Loucy (cell line): Measurements from ENCODE around the gene TMC5.

Experiments used
- H2AFZ ChIP-seq: fragments of 200-600 bp; sonication (generic); 2 replicates; pipeline ENCODE4 v1.6.0; 2016; ENCODE audit warnings: antibody characterized with exemption, mild to moderate bottlenecking, low read length, moderate library complexity
- H3F3A ChIP-seq: fragments of 200-600 bp; 2 replicates; pipeline ENCODE4 v1.6.0; 2016; ENCODE audit warnings: antibody characterized with exemption, low read depth, mild to moderate bottlenecking
- H3K27me3 ChIP-seq: fragments of 200-600 bp; sonication (generic); 2 replicates; pipeline ENCODE4 v1.6.1; 2014; ENCODE audit warnings: low read length, mild to moderate bottlenecking; ENCODE audit not compliant: insufficient read depth, poor library complexity, severe bottlenecking
- H3K36me3 ChIP-seq: fragments of 200-600 bp; sonication (generic); 2 replicates; pipeline ENCODE4 v1.6.1; 2016; ENCODE audit warnings: low read length; ENCODE audit not compliant: insufficient read depth
- H3K4me1 ChIP-seq: fragments of 200-600 bp; sonication (generic); 2 replicates; pipeline ENCODE4 v1.5.1; 2014; ENCODE audit warnings: low read length, mild to moderate bottlenecking; ENCODE audit not compliant: insufficient read depth, poor library complexity, severe bottlenecking
- H3K4me2 ChIP-seq: fragments of 200-600 bp; sonication (generic); 2 replicates; pipeline ENCODE4 v1.6.0; 2014; ENCODE audit warnings: antibody characterized with exemption, low read length, low read depth, mild to moderate bottlenecking; ENCODE audit not compliant: poor library complexity, severe bottlenecking
- H3K4me3 ChIP-seq: fragments of 200-600 bp; sonication (generic); 2 replicates; pipeline ENCODE4 v1.5.1; 2014; ENCODE audit warnings: low read length, mild to moderate bottlenecking, mixed read lengths; ENCODE audit not compliant: poor library complexity, severe bottlenecking
- H3K79me2 ChIP-seq: fragments of 200-600 bp; sonication (generic); 2 replicates; pipeline ENCODE4 v1.6.1; 2014; ENCODE audit warnings: low read length; ENCODE audit not compliant: insufficient read depth
- H3K9ac ChIP-seq: fragments of 200-600 bp; sonication (generic); 2 replicates; pipeline ENCODE4 v1.6.0; 2014; ENCODE audit warnings: mild to moderate bottlenecking, low read depth, low read length, moderate library complexity; ENCODE audit not compliant: poor library complexity, severe bottlenecking
- H3K9me2 ChIP-seq: fragments of 200-600 bp; sonication (generic); replicated peaks from 2 replicates; pipeline ENCODE4 v1.6.1; 2016; ENCODE audit warnings: low read depth, low read length, mixed read lengths
- H3K9me3 ChIP-seq: fragments of 200-600 bp; sonication (generic); 2 replicates; pipeline ENCODE4 v1.6.1; 2014; ENCODE audit warnings: mild to moderate bottlenecking, antibody characterized with exemption, low read length, low read depth; ENCODE audit not compliant: insufficient read depth
- H4K20me1 ChIP-seq: fragments of 200-600 bp; sonication (generic); 2 replicates; pipeline ENCODE4 v1.6.0; 2014; ENCODE audit warnings: antibody characterized with exemption, low read length, mild to moderate bottlenecking; ENCODE audit not compliant: insufficient read depth, poor library complexity, severe bottlenecking
- EZH2phosphoT487 ChIP-seq: fragments of 200-600 bp; IDR thresholded peaks from 2 replicates; pipeline ENCODE4 v1.6.1; 2018; ENCODE audit warnings: antibody characterized with exemption, mild to moderate bottlenecking, moderate library complexity, borderline replicate concordance
- TF ChIP-seq, protein P1 (sequence below): fragments of 200-600 bp; sonication (generic); conservative IDR thresholded peaks from 2 replicates; pipeline ENCODE4 v1.5.1; 2014; ENCODE audit warnings: mild to moderate bottlenecking, antibody characterized with exemption, low read length

Gene TMC5

DNA sequence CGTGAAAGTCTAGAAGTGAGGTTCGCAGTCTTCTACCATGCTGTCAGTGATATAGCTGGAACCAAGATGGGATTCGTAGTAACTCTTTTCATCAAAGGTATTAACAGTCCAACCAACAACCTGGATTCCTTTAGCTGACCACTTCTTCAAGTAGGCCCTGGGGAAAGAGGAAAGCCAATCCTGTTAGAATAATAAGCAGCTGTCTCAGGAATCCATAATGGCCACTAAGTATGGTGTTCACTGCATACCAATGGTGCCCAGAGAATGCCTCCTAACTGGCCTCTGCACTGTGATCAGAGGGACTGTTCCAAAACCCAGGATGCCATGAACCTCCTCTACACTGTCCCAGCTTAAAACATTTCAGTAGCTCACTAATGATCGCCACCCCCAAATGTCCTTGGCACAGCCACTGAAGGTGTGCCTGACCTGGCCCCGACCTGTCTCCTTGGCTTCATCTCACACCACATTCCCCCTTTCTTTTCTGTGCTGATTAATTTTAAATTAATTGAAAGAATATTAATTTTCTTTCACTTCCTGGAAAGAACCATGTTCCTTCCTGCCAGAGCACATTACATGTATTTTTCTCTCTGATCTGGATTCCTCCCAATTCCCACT, 85.9 kb downstream of the TMC5 start:
- H3K79me2 ChIP-seq, result no peaks in the 10 kb centered on the region
- no peaks in the 10 kb centered on the region for H3K4me1 ChIP-seq
- no peak for TF ChIP-seq EZH2phosphoT487
- no peak overlapping the region for H3K9ac ChIP-seq
- no peaks in the 10 kb centered on the region for H4K20me1 ChIP-seq
- no peaks in the 10 kb centered on the region for H3F3A ChIP-seq
- no peak overlapping the region for H3K4me3 ChIP-seq
- no peak overlapping the region for H3K4me2 ChIP-seq
- no peaks in the 10 kb centered on the region for H3K27me3 ChIP-seq
- peaks cover 78% of the 10 kb centered on the region; the same call in 1 of the 2 replicates for H3K36me3 ChIP-seq
- no peaks in the 10 kb centered on the region for H3K9me2 ChIP-seq
- no peaks in the 10 kb centered on the region for H3K9me3 ChIP-seq
- no peak overlapping the region for H2AFZ ChIP-seq

DNA sequence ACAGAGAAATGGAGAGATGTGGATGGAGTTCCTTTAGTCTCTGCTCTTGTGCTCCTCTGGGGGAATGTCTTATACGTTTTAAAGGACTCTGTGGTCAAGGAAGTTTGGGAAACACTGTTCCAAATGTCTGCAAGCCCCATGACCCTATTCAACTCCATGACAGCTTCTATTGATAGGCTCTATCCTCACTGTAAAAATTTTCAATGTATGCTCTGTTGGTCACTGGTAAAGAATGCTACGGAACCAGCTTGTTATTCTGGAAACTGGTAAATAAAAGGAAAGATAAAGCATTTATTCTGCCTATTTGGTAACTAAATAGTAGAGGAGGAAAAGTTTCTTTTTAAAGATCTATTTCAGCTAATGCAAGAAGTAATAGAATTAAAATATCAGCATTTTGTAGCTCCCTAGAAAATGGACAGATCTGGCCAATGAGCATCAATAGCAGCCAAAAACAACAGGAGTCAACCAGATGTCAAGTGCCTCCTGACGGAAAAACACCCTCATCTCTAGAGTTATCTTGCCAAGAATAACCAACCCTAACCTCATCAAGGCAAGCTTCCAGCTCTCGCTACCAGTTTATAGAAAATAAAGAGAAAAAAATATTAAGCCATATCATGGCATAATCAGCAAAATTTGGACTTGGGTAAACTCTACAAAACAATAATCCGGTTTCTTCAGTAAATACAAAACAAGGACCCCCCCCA, 88.1 kb downstream of the TMC5 start:
- no peaks in the 10 kb centered on the region for H3K4me1 ChIP-seq
- peaks cover 79% of the 10 kb centered on the region; the same call in 1 of the 2 replicates for H3K36me3 ChIP-seq
- no peaks in the 10 kb centered on the region for H3K79me2 ChIP-seq
- no peaks in the 10 kb centered on the region for H3K9me3 ChIP-seq
- H3K9ac ChIP-seq, result no peak overlapping the region
- TF ChIP-seq, protein P1, sequence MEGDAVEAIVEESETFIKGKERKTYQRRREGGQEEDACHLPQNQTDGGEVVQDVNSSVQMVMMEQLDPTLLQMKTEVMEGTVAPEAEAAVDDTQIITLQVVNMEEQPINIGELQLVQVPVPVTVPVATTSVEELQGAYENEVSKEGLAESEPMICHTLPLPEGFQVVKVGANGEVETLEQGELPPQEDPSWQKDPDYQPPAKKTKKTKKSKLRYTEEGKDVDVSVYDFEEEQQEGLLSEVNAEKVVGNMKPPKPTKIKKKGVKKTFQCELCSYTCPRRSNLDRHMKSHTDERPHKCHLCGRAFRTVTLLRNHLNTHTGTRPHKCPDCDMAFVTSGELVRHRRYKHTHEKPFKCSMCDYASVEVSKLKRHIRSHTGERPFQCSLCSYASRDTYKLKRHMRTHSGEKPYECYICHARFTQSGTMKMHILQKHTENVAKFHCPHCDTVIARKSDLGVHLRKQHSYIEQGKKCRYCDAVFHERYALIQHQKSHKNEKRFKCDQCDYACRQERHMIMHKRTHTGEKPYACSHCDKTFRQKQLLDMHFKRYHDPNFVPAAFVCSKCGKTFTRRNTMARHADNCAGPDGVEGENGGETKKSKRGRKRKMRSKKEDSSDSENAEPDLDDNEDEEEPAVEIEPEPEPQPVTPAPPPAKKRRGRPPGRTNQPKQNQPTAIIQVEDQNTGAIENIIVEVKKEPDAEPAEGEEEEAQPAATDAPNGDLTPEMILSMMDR, result no peak
- TF ChIP-seq EZH2phosphoT487, result no peak
- no peaks in the 10 kb centered on the region for H4K20me1 ChIP-seq
- no peaks in the 10 kb centered on the region for H3K27me3 ChIP-seq
- H2AFZ ChIP-seq, result no peak overlapping the region
- no peaks in the 10 kb centered on the region for H3K9me2 ChIP-seq
- H3K4me2 ChIP-seq, result no peak overlapping the region
- no peak overlapping the region for H3K4me3 ChIP-seq
- H3F3A ChIP-seq, result no peaks in the 10 kb centered on the region

DNA sequence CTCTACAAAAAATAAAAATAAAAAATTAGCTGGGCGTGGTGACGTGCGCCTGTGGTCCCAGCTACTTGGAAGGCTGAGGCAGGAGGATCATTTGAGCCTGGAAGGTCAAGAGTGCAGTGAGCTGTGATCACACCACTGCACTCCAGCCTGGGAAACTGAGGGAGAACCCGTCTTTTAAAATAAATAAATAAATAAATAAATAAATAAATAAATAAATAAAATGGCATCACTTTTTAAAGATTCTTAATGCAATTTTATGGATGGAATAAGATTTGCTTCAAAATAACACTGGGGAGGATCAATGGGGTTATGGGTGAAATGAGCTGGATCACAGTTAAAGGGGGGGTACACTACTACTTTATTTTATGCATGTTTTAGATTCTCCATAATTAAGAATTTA, 89.3 kb downstream of the TMC5 start:
- H3F3A ChIP-seq, result no peaks in the 10 kb centered on the region
- no peak overlapping the region for H2AFZ ChIP-seq
- H3K4me3 ChIP-seq, result no peak overlapping the region
- H3K4me1 ChIP-seq, result no peaks in the 10 kb centered on the region
- no peaks in the 10 kb centered on the region for H3K9me3 ChIP-seq
- H3K79me2 ChIP-seq, result no peaks in the 10 kb centered on the region
- H3K36me3 ChIP-seq, result peaks cover 72% of the 10 kb centered on the region; the same call in 1 of the 2 replicates
- H3K9me2 ChIP-seq, result no peaks in the 10 kb centered on the region
- no peak overlapping the region for H3K4me2 ChIP-seq
- TF ChIP-seq, protein P1, result no peak
- no peak for TF ChIP-seq EZH2phosphoT487
- H3K27me3 ChIP-seq, result no peaks in the 10 kb centered on the region
- H4K20me1 ChIP-seq, result no peaks in the 10 kb centered on the region
- H3K9ac ChIP-seq, result no peak overlapping the region
